ENCODE results near the gene KCTD20.

- TF ChIP-seq POLR2AphosphoS5 (IDR thresholded peaks at IDR 0.05; ENCODE audit: low read depth, low read length) (no peak), REST (IDR thresholded peaks at IDR 0.05; ENCODE audit: insufficient read depth in 1 of 2, low read depth in 2 of 2, low read length in 2 of 2) (no peak), TAF1 (IDR thresholded peaks at IDR 0.05; ENCODE audit: borderline replicate concordance, insufficient read depth, low read length) (no peak), SIN3A (IDR thresholded peaks at IDR 0.05; ENCODE audit: borderline replicate concordance, insufficient read depth, low read length) (no peak)
Measured at GRCh38 chr6:36515844-36516243, 73.0 kb downstream of the KCTD20 start.

All from PFSK-1 (cell line).